HG03064 (cell line): ENCODE results near the gene MAPK7.

ENCODE experiments used
- ATAC-seq: cut with Tn5 transposase; IDR thresholded peaks from one replicate; pipeline ENCODE4 v1.9.1; 2021; ENCODE audit warnings: low read depth; ENCODE audit not compliant: unreplicated experiment

Gene MAPK7

DNA sequence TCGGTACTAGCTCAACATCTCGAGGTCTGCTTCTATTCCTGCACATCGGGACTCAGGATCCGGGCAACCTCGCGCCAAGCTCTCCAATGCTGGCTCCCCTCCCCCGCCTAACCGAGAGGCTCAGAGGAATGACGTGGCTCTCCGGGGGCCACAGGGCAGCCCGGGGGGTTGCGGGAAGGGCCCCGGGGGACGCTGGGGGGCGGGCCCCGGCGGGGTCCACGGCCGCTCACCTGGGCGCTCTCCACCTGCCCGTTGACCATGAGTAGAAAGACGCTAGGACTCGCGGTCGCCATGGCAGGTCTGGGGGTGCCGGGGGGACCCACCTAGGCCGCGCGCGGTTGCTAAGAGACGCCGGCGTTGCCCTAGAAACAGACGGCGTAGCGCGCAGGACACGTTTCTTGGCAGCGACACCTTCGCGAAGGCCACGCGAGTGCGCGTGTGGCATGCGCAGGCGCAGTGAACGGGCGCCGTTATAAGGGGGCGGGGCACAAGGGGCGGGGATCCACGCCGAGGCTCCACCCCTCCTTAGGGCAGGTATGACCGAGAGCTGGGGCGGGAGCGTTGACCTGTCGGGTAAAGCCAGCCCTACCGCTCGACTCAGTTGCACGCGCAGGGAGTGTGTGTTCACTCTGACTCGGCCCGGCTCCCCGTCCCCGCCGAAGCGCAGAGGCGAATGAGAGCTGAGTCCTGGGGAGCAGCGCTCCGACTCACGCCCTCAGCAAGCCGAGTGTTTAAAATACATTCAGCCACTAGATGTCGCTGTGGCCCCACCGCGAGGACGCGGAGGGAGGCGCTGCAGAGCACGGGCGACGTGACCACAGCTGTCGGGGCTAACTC, 15.8 kb upstream of the MAPK7 start, which contains the start of gene B9D1:
Gene B9D1, minus strand, starts transcription at position 447 of the 837 bp plus-strand sequence. Its CDS starts 154 bp downstream, at position 293.
- ATAC-seq: peak; percentile 79

DNA sequence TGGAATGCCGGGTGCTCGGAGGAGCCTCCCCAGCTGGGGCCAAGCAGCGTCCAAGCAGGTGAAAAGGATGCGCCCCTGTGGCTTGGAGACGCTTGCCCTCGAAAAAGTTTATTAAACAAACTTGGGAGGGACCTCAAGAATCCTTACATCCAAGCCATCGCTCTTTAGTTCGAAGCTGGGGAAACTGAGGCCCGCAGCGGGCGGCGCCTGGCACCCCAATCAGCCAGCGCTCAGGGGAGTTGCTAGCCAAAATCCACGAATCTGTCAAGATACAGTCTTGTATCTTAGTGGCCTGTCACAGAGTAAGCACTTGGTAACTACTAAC, 15.2 kb upstream of the MAPK7 start:
- ATAC-seq: no peak

DNA sequence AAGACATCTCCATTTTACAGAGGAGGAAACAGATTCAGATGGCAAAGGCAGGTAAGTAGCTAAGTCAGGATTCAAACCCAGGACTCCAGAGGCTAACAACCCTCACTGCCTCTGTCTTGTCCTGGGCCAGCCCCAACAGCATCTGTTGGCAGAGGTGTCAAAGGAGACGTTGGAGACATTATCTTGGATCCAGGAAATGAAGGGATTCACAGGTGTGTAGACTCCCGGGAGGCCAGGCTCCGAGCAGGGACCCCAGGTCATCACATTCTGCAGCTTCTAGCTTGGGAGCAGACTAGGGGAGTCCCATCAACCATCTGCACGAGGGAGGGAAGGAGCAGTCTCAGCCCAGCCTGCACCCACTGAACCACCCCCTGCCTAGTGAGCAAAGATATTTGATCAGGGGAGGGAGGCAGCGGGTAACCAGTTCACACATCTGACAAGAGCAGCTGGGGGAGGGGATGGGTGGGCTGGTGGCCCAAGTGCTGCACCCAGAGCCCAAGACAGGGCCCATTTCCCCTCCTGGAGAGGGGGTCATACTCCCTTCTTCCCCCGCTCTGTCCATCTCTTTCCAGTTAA, 14.8 kb upstream of the MAPK7 start:
- no peak for ATAC-seq

- no peak for ATAC-seq
Measured at GRCh38 chr17:19364699-19365498, 13.4 kb upstream of the MAPK7 start.

DNA sequence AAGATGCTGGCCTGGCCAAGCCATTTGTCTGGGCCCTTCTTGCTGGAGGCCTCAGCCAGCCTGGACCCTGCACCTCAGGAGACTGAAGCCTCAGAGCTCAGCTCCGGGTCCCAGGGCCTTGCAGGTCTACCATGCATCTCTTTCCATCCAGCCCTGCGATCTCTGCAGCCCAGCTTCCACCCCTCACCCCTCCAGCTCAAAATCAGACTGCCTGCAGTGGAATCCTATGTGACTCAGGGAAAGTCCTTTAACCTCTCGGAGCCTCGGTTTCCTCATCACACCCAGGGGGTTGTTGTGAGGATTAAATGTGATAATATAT, 12.8 kb upstream of the MAPK7 start:
- no peak for ATAC-seq

- no peak for ATAC-seq
Measured at GRCh38 chr17:19365833-19366636, 12.3 kb upstream of the MAPK7 start.

DNA sequence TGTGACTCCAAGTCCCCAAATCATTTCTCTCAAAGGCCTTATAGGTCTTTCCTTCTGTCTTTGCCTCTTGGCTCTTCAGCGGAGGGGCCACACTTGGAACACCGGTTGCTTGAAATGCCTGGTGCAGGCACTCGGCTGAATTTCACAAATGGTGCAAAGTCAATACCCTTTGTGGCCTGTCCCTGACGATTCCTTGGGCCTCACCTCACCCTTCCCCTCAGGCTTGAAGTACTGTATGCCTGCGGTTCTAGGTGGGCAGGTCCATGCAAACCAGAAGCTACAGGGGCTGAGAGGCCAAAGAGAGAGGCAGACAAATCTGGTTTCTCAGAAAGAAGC, 11.7 kb upstream of the MAPK7 start:
- ATAC-seq: no peak

DNA sequence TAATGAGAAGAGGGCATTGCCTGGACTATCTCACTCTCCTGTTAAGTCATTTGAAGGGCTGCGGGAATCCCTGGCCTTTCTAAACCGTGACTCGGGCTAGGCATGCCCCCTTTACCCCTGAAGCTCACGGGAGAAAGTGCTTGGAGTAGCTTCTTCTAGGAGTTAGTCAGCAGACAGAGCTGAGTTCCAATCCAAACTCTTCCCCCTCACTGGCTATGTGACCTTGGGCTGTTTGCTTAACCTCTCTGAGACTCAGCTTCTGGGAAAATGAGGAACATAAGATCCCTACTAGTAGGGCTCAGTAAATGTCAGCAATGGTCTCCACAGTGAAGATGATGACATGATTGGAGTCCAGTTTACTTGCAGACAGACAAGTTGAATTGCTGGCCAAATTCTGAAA, 10.1 kb upstream of the MAPK7 start:
- ATAC-seq: no peak

GRCh38 chr17:19369107-19369778, 9.1 kb upstream of the MAPK7 start:
- no peak for ATAC-seq

- no peak for ATAC-seq
Measured at GRCh38 chr17:19369846-19370492, 8.3 kb upstream of the MAPK7 start.

GRCh38 chr17:19370493-19370960, 7.8 kb upstream of the MAPK7 start:
- ATAC-seq: no peak

- ATAC-seq: no peak
Measured at GRCh38 chr17:19371259-19372010, 6.9 kb upstream of the MAPK7 start.

DNA sequence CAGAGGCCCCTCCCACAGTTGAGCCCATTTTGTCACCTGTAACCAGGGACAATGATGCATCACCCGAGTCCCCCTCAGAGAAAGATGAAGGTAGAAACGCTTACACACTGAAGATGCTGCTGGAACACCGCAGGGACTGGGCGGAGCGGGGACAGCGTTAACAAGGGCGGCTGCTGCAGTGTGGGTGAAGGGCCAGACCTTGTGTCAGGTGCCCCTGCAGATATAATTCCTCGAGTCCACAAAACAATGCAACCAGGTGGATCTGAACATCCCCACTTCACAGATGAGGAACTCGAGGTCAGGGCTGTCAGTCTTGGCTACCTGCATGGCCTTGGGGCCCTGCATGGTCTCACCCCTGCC, 6.3 kb upstream of the MAPK7 start:
- ATAC-seq: no peak

DNA sequence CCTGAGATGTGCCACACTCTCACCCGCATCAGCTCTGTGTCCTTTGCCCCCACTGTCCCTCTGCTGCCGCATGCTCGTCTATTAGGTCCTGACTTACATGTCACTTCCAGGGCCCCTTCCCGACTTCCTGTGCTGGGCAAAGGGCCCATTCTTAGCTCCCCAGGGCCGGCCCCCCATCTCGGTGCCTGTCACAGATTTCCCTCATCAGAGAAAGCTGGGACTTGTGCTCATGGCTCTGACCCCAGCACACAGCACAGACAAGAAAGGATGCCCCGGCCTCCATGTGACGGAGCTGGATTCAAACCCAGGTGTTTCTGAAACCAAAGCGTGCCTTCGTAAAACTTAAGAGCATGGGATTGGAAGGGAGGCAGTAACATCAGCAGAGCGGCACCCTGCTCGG, 5.9 kb upstream of the MAPK7 start:
- no peak for ATAC-seq

- no peak for ATAC-seq
Measured at GRCh38 chr17:19372866-19373504, 5.3 kb upstream of the MAPK7 start.

GRCh38 chr17:19374136-19374535, 4.2 kb upstream of the MAPK7 start:
- ATAC-seq: no peak

GRCh38 chr17:19375732-19376131, 2.6 kb upstream of the MAPK7 start:
- no peak for ATAC-seq

GRCh38 chr17:19376811-19377210, 1.5 kb upstream of the MAPK7 start:
- ATAC-seq: no peak
